Mucosa of descending colon (tissue), 3 donors: Measurements from ENCODE around the gene ATP8B3. TPM values are rescaled to one million over a fixed set of nuclear protein-coding genes. Genes with fewer than 3 reads are reported as not detected.

Experiments used
- ATAC-seq: fragments of 200-7000 bp; cut with Tn5 transposase; one replicate; pipeline ENCODE4 v1.9.1; 2020; ENCODE audit warnings: mild to moderate bottlenecking, moderate library complexity
- DNase-seq, 3 donors: peaks; one replicate each; pipeline ENCODE4 v3.0.0-alpha.2; 2020
- H3K36me3 ChIP-seq: fragments of 200-600 bp; one replicate; pipeline ENCODE4 v1.8.0; 2021; ENCODE audit warnings: low read depth, mild to moderate bottlenecking
- H3K4me1 ChIP-seq: fragments of 200-600 bp; one replicate; pipeline ENCODE4 v1.8.0; 2021; ENCODE audit warnings: low read depth, mild to moderate bottlenecking
- H3K4me3 ChIP-seq: fragments of 200-600 bp; one replicate; pipeline ENCODE4 v1.8.0; 2021; ENCODE audit warnings: mild to moderate bottlenecking
- H3K9me3 ChIP-seq: fragments of 200-600 bp; one replicate; pipeline ENCODE4 v1.8.0; 2021; ENCODE audit warnings: mild to moderate bottlenecking
- intact Hi-C, 2 donors: fragments of 100-400 bp; cut with DNase I in 1 of 2; cut with micrococcal nuclease in 1 of 2; formaldehyde crosslinking; loops; one replicate each; pipeline versions ENCODE4 v1.11.0 to v1.11.1; 2022; cut with DNase I, micrococcal nuclease
- total RNA-seq, 3 donors: library from RNA; stranded (reverse); fragmentation: NEBNext Ultra II Directional in 2 of 3; extraction: Animal tissue kit (Norgen Biotek cat#: 25700) in 2 of 3; gene quantifications; one replicate each; pipeline versions ENCODE4 v1.2.1 to v1.2.4, GENCODE V29; 2021 to 2023
- TF ChIP-seq, protein P1 (sequence below): fragments of 200-600 bp; IDR thresholded peaks from one replicate; pipeline ENCODE4 v1.8.0; 2022; ENCODE audit warnings: antibody characterized with exemption, mild to moderate bottlenecking
- donor health status: DM: no; HTN: no; CAD: no; lungs with moderate emphysema.
- donor health status: DM: no; HTN: no; CAD: no.
- donor health status: DM: no; HTN: yes; CAD: no.

Gene ATP8B3
- total RNA-seq, 3 donors from 2014 or later = 0.55 to 1.2 (median 0.80) TPM

DNA sequence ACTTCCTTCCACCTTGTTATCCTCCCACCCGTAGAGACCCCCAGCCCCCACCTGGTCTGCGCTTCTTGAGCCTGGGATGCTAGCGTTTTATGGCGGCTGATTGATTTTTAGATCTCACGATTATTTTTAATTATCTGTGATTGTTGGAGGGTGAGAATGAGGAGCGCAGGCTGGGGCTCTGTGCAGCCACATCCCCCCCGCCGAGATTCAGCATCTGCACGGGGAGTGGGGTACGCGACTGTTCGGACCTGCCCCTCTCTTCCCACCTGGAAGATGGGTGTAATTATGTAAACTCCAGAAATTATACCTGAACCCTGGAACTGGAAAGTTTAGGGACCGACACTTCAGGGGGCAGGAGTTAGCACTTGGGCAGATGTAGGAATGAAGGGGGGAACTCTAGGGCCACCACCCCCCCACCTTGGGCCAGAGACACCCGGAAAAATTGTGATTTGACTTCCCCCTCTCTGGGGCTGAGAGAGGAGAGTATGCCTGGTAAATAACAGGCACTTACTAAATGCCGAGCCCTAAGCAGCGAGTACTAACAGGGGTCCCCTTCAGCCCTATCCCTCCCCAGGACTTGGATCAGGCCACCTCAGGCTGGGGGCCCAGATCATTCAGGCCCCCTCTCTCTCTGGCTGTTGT, 60.6 kb downstream of the ATP8B3 start:
- no peaks in the 10 kb centered on the region for H3K9me3 ChIP-seq
- DNase-seq (no peak), ATAC-seq (no peak)
- peaks cover 17% of the 10 kb centered on the region for H3K4me1 ChIP-seq
- intact Hi-C loops = no loop called here
- TF ChIP-seq, protein P1, sequence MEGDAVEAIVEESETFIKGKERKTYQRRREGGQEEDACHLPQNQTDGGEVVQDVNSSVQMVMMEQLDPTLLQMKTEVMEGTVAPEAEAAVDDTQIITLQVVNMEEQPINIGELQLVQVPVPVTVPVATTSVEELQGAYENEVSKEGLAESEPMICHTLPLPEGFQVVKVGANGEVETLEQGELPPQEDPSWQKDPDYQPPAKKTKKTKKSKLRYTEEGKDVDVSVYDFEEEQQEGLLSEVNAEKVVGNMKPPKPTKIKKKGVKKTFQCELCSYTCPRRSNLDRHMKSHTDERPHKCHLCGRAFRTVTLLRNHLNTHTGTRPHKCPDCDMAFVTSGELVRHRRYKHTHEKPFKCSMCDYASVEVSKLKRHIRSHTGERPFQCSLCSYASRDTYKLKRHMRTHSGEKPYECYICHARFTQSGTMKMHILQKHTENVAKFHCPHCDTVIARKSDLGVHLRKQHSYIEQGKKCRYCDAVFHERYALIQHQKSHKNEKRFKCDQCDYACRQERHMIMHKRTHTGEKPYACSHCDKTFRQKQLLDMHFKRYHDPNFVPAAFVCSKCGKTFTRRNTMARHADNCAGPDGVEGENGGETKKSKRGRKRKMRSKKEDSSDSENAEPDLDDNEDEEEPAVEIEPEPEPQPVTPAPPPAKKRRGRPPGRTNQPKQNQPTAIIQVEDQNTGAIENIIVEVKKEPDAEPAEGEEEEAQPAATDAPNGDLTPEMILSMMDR = no peak
- H3K36me3 ChIP-seq = no peaks in the 10 kb centered on the region
- H3K4me3 ChIP-seq = no peak overlapping the region

DNA sequence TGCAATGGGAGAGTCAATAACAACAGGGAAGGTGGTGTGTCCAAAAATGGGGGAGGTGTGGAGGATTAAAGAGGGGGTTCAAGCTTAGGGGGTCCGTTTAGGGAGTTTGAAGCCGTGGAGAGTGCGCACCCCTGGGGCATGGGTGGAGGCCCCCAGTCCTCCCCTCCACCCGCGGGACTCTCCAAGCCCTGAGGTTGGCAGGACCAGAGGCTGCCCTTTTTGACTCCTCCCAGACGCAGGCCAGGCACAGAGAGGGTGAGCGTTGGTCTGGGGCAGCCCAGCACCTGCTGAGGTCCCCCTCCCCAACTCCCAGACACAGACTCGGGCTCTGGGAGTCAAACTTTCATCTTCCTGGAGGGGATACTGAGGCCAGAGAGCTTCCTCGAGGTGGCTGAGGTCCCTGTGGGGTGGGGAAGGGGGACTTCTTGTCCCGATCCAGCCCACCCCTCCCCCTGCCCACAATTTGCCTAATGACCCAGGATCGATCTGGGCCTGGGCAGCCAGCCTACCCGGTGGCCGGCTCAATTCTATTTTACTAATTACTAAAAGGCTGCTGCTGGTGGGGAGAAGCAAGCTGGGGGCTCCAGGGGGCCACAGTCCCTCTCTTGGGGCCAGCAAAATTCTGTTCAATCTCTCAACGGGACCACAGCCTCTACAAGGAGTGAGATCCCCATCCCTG, 61.6 kb downstream of the ATP8B3 start:
- peaks cover 17% of the 10 kb centered on the region for H3K4me1 ChIP-seq
- DNase-seq (no peak), ATAC-seq (no peak)
- TF ChIP-seq, protein P1 = no peak
- intact Hi-C loops = no loop called here
- H3K9me3 ChIP-seq = no peaks in the 10 kb centered on the region
- no peaks in the 10 kb centered on the region for H3K36me3 ChIP-seq
- no peak overlapping the region for H3K4me3 ChIP-seq

DNA sequence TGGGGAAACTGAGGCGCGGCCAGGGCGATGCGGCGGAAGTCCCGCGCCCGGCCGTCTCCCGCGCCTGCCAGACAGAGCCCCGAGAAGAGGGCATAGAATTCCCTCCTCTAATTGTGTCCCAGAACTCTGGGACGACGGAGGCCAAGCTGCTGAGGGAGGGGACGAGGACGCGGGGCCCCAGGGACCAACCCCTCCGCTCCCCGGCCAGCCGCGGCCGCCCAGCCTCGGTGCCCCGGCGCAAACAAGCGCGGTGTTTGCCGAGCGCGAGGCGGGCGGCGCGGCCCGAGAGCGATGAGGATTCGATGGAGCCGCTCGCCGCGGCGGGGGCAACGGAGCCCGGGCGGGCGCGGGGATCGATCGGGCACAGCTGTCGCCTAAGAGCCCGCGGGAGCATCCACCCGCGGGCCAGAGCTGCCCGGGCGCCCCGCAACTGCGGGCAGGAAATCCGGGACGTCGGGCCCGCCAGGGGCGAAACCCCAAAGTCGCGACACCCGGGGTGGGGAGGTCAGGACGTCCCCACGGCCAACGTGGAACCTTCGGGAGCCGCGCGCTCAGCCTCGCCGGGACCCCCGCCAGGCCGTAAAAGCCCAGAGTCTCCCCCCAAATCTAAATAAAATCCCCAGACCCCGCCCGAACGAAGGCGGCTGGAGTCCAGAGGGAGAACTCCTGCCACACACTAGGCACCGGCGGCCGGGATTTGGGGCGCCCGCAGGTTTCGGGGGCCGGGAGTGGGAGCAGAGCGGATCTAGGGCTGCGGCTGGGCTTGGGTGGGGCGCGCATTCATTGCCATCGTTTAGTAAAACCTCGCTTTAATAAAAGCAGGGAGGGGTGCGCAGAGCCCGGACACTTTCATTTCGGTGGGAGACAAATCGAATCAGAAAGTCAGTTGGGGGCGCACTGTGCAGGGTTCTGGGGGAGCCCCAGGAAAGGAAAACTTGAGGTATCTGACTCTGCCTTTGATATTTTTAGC, 62.4 kb downstream of the ATP8B3 start:
- intact Hi-C loops = no loop called here
- DNase-seq (no peak), ATAC-seq (no peak)

DNA sequence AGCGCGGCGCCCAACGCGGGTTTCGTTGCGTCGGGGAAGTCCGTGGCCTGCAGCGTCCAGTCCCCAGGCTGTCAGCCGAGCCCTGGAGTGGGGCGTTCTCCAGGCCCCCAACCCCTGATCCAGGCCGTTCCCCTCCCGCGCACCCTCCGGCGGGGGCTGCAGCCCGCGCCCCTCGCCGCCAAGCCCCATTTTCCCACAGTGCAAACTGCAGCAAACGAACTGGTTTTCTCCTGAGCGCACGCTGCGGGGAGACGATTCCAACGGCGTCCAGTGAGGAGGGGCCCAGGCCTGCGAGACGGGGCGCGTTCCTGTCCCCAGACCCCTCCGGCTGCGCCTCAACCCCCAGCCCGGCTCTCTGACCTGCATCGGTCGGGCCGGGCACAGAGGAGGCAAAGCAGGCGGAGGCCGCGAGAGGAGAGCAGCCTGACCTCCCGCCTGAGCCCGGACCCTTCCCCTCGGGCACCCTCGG, 63.2 kb downstream of the ATP8B3 start:
- no peak for ATAC-seq
- intact Hi-C loops = no loop called here
- Histone ChIP-seq H3K36me3 (no peaks in the 10 kb centered on the region), H3K9me3 (no peaks in the 10 kb centered on the region), H3K4me1 (peaks cover 17% of the 10 kb centered on the region), H3K4me3 (no peak overlapping the region)
- TF ChIP-seq, protein P1 = no peak
- no peak for DNase-seq

More for the DNA sequence above, 62.4 kb downstream of the ATP8B3 start:
- H3K4me3 ChIP-seq = no peak overlapping the region
- no peaks in the 10 kb centered on the region for H3K9me3 ChIP-seq
- TF ChIP-seq, protein P1 = no peak
- H3K36me3 ChIP-seq = no peaks in the 10 kb centered on the region
- peaks cover 17% of the 10 kb centered on the region for H3K4me1 ChIP-seq

DNA sequence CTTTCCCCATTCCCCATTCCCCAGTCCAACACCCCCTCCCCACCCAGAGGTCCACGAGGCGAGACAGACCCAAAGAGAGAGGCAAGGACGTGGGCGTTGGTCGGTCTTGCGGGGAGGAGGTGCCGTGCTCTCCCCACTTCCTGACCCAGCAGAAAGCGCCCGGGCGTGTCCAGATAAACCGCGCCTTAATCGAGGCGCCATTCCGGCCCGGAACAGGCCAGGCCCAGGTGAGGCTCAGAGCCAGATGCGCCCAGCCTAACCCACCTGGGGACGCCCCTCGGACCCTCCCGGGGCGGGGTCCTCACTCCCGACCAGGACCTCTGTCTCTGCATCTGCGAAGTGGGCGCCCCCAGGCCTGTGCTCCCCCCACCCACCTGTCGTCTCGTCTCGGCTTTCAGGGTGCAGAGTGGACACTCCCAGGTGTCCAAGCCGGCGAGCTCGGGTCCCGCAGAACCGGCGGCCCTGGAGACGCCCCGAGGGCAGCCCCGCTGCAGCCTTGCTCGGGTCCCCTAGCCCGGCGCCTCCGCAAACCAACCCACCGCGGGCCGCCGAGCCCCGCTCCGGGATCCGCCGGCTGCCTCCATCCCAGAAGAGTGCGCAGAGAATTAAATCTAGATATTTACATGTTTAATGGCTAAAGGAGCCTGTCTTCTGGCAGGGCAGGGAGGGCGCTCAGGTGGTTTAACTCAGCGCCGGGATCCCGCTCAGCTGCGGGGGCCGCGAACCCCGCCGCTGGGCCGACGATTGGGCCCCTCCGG, 63.8 kb downstream of the ATP8B3 start:
- Histone ChIP-seq H3K9me3 (no peaks in the 10 kb centered on the region), H3K4me1 (peaks cover 17% of the 10 kb centered on the region), H3K36me3 (no peaks in the 10 kb centered on the region), H3K4me3 (no peak overlapping the region)
- DNase-seq (peak; percentile 38 to 63 (median 62)), ATAC-seq (peak; percentile 81)
- intact Hi-C loops = no loop called here
- TF ChIP-seq, protein P1 = no peak
